Measurements from ENCODE around the gene DACT2. TPM values are rescaled to one million over a fixed set of nuclear protein-coding genes. Genes with fewer than 3 reads are reported as not detected.

Gene DACT2
- total RNA-seq, 1 experiment from 2014 or later, result 4.9 TPM

DNA sequence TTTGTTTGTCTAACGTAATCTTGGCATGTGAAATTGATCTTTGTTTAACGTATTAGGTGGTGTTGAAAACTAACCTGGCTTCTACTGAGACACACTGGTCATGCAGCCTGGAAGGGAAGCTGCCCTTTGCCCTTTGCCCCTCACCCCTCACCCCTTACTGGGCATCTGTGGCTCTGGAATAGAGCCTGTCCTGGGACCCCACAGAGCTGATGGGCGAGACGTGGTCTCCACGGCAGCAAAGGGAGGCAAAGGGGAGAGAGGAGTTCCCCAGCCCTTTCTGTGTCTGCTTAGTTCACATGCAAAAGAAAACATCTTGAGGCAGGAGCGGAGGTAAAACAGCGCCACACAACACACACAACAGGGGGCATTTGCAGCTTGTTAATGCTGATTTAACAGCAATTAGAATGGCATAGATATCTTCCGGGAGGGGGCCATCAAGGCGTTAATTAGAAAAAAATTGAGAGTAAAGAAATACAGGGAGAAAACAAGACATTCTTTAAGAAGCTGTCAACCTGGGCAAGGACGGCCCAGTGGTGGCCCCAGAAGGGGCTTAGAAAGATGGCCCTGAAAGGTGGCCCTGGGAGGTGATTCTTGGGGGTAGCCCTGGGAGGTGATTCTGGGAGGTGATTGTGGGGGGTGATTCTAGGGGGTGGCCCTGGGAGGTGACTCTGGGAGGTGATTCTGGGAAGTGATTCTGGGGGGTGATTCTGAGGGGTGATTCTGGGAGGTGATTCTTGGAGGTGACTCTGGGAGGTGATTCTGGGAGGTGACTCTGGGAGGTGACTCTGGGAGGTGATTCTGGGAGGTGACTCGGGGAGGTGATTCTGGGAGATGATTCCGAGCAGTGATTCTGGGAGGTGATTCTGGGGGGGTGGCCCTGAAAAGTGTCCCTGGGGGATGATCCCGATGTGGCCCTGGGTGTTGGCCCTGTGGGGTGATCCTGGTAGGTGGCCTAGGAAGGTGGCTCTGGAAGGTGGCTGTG is 44.5 kb upstream of the DACT2 start:
- CTCF ChIA-PET, result no interaction called here
- TF ChIP-seq HMGXB4 (CRISPR knock-in tag; IDR thresholded peaks at IDR 0.05), result no peak
- Mint-ChIP-seq H3K9me3 (peaks cover 33% of the 10 kb centered on the region), H3K4me1 (peaks cover 4% of the 10 kb centered on the region; the same call in 1 of the 2 replicates), H3K36me3 (peaks cover 10% of the 10 kb centered on the region), H3K27ac (no peak overlapping the region), H3K4me3 (no peak overlapping the region), H3K27me3 (ENCODE audit: low read depth) (no peaks in the 10 kb centered on the region)
- POLR2A ChIA-PET, result no interaction called here
- ATAC-seq (no peak), DNase-seq (ENCODE audit: low spot score) (no peak)

DNA sequence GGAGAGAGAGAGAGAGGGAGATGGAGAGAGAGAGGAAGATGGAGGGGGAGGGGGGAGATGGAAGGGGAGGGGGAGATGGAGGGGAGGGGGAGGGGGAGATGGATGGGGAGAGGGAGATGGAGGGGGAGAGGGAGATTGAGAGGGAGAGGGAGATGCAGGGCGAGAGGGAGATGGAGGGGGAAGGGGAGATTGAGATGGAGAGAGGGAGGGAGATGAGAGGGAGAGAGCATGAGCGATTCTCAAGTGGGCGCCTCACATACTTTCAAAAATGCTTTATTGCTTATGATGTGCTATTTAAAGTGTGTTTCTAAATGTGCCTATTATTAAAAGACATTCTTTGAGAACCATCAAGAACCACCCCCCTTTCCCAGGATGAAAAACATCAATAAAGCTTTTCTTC is 43.7 kb upstream of the DACT2 start:
- no peak overlapping the region for H3K27ac Mint-ChIP-seq
- peaks cover 4% of the 10 kb centered on the region; the same call in 1 of the 2 replicates for H3K4me1 Mint-ChIP-seq
- DNase-seq (ENCODE audit: low spot score), result no peak
- CTCF ChIA-PET, result no interaction called here
- H3K27me3 Mint-ChIP-seq (ENCODE audit: low read depth), result no peaks in the 10 kb centered on the region
- H3K4me3 Mint-ChIP-seq, result no peak overlapping the region
- POLR2A ChIA-PET, result no interaction called here
- TF ChIP-seq ZNF263 (CRISPR knock-in tag; IDR thresholded peaks at IDR 0.05; ENCODE audit: low read depth) (no peak), NR1H2 (CRISPR knock-in tag; IDR thresholded peaks at IDR 0.05) (no peak), PRRX2 (CRISPR knock-in tag; IDR thresholded peaks at IDR 0.05) (no peak), ERG (CRISPR knock-in tag; IDR thresholded peaks at IDR 0.05) (no peak), TEAD4 (CRISPR knock-in tag; IDR thresholded peaks at IDR 0.05) (no peak), GTF2I (CRISPR knock-in tag; conservative IDR thresholded peaks at IDR 0.05) (no peak), RELA (CRISPR knock-in tag; IDR thresholded peaks at IDR 0.05; ENCODE audit: borderline replicate concordance) (no peak), FOXP1 (CRISPR knock-in tag; IDR thresholded peaks at IDR 0.05; ENCODE audit: borderline replicate concordance) (no peak), GRHL2 (CRISPR knock-in tag; IDR thresholded peaks at IDR 0.05; ENCODE audit: insufficient replicate concordance, severe bottlenecking) (no peak), JUN (CRISPR knock-in tag; IDR thresholded peaks at IDR 0.05) (no peak), ETV6 (CRISPR knock-in tag; IDR thresholded peaks at IDR 0.05) (no peak)
- TF ChIP-seq, protein P1, sequence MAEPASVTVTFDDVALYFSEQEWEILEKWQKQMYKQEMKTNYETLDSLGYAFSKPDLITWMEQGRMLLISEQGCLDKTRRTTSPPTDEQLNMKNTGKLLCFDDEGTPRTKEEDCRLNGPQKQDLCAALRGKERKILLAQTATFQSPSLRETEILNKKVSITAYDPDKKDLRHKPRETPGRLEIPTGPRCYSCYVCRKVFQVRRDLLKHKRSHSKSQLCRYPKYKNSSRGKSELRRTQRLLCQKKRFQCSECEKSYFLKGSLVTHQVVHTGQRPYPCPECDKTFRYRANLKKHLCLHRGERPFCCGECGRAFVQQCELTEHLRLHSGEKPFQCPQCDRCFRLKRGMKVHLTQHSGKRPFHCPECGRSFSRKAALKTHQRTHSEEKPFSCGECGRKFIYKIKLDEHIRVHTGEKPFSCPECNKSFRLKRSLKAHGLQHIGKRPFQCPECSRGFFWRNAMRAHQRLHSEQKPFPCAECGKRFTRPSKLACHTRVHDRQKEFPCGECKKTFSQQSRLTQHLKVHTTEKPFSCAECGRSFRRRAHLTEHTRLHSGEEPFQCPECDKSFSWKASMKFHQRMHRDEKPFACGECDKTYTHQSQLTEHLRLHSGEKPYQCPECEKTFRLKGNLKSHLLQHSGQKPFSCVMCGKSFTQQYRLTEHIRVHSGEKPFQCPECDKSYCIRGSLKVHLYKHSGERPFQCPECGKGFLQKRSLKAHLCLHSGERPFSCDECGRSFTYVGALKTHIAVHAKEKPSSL (CRISPR knock-in tag; conservative IDR thresholded peaks at IDR 0.05), result no peak
- H3K9me3 Mint-ChIP-seq, result peaks cover 33% of the 10 kb centered on the region
- peaks cover 10% of the 10 kb centered on the region for H3K36me3 Mint-ChIP-seq
- ATAC-seq, result no peak

- ATAC-seq (no peak), DNase-seq (ENCODE audit: low spot score) (no peak)
- CTCF ChIA-PET, result no interaction called here
- POLR2A ChIA-PET, result no interaction called here
- H3K27ac Mint-ChIP-seq, result no peak overlapping the region
- TF ChIP-seq ERG (CRISPR knock-in tag; IDR thresholded peaks at IDR 0.05), result no peak
- no peak for TF ChIP-seq ETV6 (CRISPR knock-in tag; IDR thresholded peaks at IDR 0.05)
- no peak for TF ChIP-seq E2F4 (CRISPR knock-in tag; IDR thresholded peaks at IDR 0.05; ENCODE audit: borderline replicate concordance, low read depth)
- no peak for TF ChIP-seq NR3C1 (CRISPR knock-in tag; conservative IDR thresholded peaks at IDR 0.05; ENCODE audit: low read depth)
- TF ChIP-seq GRHL2 (CRISPR knock-in tag; IDR thresholded peaks at IDR 0.05; ENCODE audit: insufficient replicate concordance, severe bottlenecking), result no peak
- no peak for TF ChIP-seq MYBL2 (CRISPR knock-in tag; IDR thresholded peaks at IDR 0.05)
- peaks cover 4% of the 10 kb centered on the region; the same call in 1 of the 2 replicates for H3K4me1 Mint-ChIP-seq
- no peaks in the 10 kb centered on the region for H3K27me3 Mint-ChIP-seq (ENCODE audit: low read depth)
- no peak overlapping the region for H3K4me3 Mint-ChIP-seq
- peaks cover 33% of the 10 kb centered on the region for H3K9me3 Mint-ChIP-seq
- peaks cover 10% of the 10 kb centered on the region for H3K36me3 Mint-ChIP-seq
Observed at GRCh38 chr6:168362276-168362990, 42.9 kb upstream of the DACT2 start.
